ENCODE results near the gene MUC5AC.

DNA sequence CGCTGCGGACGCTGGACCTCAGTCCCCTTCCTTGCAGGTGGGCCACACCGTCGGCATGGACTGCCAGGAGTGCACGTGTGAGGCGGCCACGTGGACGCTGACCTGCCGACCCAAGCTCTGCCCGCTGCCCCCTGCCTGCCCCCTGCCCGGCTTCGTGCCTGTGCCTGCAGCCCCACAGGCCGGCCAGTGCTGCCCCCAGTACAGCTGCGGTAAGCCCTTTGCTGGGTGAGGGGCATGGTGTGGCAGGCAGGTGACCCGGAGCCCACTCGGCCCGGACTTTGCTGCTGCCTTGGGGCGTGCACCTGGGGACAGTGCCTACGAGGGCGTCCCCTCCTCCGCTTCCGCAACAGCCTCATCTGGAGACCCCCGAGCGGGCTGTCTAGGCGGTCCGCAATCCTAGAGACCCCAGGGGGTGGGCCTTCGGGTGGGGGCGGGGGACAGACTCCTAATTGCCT is 39.7 kb downstream of the MUC5AC start:
- TF ChIP-seq, protein P1, sequence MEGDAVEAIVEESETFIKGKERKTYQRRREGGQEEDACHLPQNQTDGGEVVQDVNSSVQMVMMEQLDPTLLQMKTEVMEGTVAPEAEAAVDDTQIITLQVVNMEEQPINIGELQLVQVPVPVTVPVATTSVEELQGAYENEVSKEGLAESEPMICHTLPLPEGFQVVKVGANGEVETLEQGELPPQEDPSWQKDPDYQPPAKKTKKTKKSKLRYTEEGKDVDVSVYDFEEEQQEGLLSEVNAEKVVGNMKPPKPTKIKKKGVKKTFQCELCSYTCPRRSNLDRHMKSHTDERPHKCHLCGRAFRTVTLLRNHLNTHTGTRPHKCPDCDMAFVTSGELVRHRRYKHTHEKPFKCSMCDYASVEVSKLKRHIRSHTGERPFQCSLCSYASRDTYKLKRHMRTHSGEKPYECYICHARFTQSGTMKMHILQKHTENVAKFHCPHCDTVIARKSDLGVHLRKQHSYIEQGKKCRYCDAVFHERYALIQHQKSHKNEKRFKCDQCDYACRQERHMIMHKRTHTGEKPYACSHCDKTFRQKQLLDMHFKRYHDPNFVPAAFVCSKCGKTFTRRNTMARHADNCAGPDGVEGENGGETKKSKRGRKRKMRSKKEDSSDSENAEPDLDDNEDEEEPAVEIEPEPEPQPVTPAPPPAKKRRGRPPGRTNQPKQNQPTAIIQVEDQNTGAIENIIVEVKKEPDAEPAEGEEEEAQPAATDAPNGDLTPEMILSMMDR (IDR thresholded peaks at IDR 0.05; ENCODE audit: low read depth, low read length, missing input control) = no peak
- TF ChIP-seq TAF1 (conservative IDR thresholded peaks at IDR 0.05) (no peak), HNF4G (IDR thresholded peaks at IDR 0.05) (no peak), SP1 (IDR thresholded peaks at IDR 0.05) (no peak), FOXA1 (IDR thresholded peaks at IDR 0.05) (no peak)
- TF ChIP-seq, protein P2, sequence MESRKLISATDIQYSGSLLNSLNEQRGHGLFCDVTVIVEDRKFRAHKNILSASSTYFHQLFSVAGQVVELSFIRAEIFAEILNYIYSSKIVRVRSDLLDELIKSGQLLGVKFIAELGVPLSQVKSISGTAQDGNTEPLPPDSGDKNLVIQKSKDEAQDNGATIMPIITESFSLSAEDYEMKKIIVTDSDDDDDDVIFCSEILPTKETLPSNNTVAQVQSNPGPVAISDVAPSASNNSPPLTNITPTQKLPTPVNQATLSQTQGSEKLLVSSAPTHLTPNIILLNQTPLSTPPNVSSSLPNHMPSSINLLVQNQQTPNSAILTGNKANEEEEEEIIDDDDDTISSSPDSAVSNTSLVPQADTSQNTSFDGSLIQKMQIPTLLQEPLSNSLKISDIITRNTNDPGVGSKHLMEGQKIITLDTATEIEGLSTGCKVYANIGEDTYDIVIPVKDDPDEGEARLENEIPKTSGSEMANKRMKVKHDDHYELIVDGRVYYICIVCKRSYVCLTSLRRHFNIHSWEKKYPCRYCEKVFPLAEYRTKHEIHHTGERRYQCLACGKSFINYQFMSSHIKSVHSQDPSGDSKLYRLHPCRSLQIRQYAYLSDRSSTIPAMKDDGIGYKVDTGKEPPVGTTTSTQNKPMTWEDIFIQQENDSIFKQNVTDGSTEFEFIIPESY (IDR thresholded peaks at IDR 0.05) = no peak
- TF ChIP-seq, protein P3, sequence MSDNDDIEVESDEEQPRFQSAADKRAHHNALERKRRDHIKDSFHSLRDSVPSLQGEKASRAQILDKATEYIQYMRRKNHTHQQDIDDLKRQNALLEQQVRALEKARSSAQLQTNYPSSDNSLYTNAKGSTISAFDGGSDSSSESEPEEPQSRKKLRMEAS (IDR thresholded peaks at IDR 0.05) = no peak
